HepG2 (cell line): ENCODE results near the gene PCBP1. TPM values are rescaled to one million over a fixed set of nuclear protein-coding genes. Genes with fewer than 3 reads are reported as not detected.

Experiments used
- GABPA ChIP-seq, 2 experiments: IDR thresholded peaks; 2 replicates each; pipeline ENCODE4 v1.6.1; 2011 to 2016; ENCODE audit warnings: low read depth in 2 of 2, low read length in 1 of 2, missing biosample characterization in 1 of 2, missing genetic modification characterization in 1 of 2
- IRF2 ChIP-seq: IDR thresholded peaks from 2 replicates; pipeline ENCODE4 v1.6.1; 2018; ENCODE audit warnings: missing genetic modification reagents, missing compliant biosample characterization
- POGZ ChIP-seq: sonication (generic); formaldehyde crosslinking; IDR thresholded peaks from 2 replicates; pipeline ENCODE4 v1.4.0; 2020; ENCODE audit warnings: mild to moderate bottlenecking, missing genetic modification reagents
- ZBTB33 ChIP-seq: sonication (generic); formaldehyde crosslinking; IDR thresholded peaks from 2 replicates; pipeline ENCODE4 v1.4.0; 2020; ENCODE audit warnings: missing genetic modification reagents
- ZKSCAN1 ChIP-seq: fragments of 150-350 bp; IDR thresholded peaks from 2 replicates; pipeline ENCODE4 v1.6.1; 2014; ENCODE audit warnings: low read length
- ZNF264 ChIP-seq: sonication (generic); formaldehyde crosslinking; IDR thresholded peaks from 2 replicates; pipeline ENCODE4 v1.4.0; 2020; ENCODE audit warnings: missing genetic modification reagents
- ZNF614 ChIP-seq: IDR thresholded peaks from 2 replicates; pipeline ENCODE4 v1.6.1; 2018; ENCODE audit warnings: missing biosample characterization, missing genetic modification reagents, inconsistent platforms, borderline replicate concordance
- polyA plus RNA-seq, 8 experiments: library from polyadenylated mRNA; depleted of rRNA in 3 of 8; stranded (reverse) in 7 of 8; unstranded in 1 of 8; fragments of >200 nt; fragmentation: Illumina TruSeq in 4 of 8; extraction: Trizol in 4 of 8; gene quantifications; 2 replicates each; pipeline versions ENCODE4 v1.2.1 to v1.2.3, GENCODE V29; 2011 to 2016; ENCODE audit warnings: low read depth in 4 of 8, missing spikeins in 1 of 8, mixed read lengths in 1 of 8; ENCODE audit not compliant: insufficient read depth in 1 of 8
- total RNA-seq, 5 experiments: library from RNA; depleted of rRNA; stranded (reverse); fragments of >200 nt; fragmentation: Illumina TruSeq; extraction: Trizol; gene quantifications; 2 replicates each; pipeline ENCODE4 v1.2.3, GENCODE V29; 2016; ENCODE audit warnings: low read depth in 1 of 5
- TF ChIP-seq, protein P1 (sequence below): sonication (generic); formaldehyde crosslinking; IDR thresholded peaks from 2 replicates; pipeline ENCODE4 v1.5.1; 2020; ENCODE audit warnings: mild to moderate bottlenecking, missing genetic modification reagents, moderate library complexity
- TF ChIP-seq, protein P2 (sequence below): sonication (generic); formaldehyde crosslinking; IDR thresholded peaks from 2 replicates; pipeline ENCODE4 v1.8.0; 2022; ENCODE audit warnings: mild to moderate bottlenecking, missing genetic modification reagents; ENCODE audit not compliant: insufficient replicate concordance

Gene PCBP1
- total and polyA plus RNA-seq, 2 of the 13 experiments (the other 11 are each of a cell fraction or from before 2014, with no cell fraction given): 32.0 to 137 TPM

GRCh38 chr2:70070542-70071268 lies 16.6 kb upstream of the PCBP1 start (continued):
- TF ChIP-seq, protein P1, sequence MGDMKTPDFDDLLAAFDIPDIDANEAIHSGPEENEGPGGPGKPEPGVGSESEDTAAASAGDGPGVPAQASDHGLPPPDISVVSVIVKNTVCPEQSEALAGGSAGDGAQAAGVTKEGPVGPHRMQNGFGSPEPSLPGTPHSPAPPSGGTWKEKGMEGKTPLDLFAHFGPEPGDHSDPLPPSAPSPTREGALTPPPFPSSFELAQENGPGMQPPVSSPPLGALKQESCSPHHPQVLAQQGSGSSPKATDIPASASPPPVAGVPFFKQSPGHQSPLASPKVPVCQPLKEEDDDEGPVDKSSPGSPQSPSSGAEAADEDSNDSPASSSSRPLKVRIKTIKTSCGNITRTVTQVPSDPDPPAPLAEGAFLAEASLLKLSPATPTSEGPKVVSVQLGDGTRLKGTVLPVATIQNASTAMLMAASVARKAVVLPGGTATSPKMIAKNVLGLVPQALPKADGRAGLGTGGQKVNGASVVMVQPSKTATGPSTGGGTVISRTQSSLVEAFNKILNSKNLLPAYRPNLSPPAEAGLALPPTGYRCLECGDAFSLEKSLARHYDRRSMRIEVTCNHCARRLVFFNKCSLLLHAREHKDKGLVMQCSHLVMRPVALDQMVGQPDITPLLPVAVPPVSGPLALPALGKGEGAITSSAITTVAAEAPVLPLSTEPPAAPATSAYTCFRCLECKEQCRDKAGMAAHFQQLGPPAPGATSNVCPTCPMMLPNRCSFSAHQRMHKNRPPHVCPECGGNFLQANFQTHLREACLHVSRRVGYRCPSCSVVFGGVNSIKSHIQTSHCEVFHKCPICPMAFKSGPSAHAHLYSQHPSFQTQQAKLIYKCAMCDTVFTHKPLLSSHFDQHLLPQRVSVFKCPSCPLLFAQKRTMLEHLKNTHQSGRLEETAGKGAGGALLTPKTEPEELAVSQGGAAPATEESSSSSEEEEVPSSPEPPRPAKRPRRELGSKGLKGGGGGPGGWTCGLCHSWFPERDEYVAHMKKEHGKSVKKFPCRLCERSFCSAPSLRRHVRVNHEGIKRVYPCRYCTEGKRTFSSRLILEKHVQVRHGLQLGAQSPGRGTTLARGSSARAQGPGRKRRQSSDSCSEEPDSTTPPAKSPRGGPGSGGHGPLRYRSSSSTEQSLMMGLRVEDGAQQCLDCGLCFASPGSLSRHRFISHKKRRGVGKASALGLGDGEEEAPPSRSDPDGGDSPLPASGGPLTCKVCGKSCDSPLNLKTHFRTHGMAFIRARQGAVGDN (CRISPR knock-in tag): no peak; the same call in 1 of the 2 replicates
- TF ChIP-seq IRF2: peak; percentile 48; the same call in 1 of the 2 replicates
- TF ChIP-seq ZNF614 (CRISPR knock-in tag): 0 out of 2 replicates have a peak, but pooled peaks have one; percentile 27
- TF ChIP-seq, protein P2, sequence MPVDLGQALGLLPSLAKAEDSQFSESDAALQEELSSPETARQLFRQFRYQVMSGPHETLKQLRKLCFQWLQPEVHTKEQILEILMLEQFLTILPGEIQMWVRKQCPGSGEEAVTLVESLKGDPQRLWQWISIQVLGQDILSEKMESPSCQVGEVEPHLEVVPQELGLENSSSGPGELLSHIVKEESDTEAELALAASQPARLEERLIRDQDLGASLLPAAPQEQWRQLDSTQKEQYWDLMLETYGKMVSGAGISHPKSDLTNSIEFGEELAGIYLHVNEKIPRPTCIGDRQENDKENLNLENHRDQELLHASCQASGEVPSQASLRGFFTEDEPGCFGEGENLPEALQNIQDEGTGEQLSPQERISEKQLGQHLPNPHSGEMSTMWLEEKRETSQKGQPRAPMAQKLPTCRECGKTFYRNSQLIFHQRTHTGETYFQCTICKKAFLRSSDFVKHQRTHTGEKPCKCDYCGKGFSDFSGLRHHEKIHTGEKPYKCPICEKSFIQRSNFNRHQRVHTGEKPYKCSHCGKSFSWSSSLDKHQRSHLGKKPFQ (CRISPR knock-in tag): no peak
- peak; percentile 69 for TF ChIP-seq ZBTB33 (CRISPR knock-in tag)
- no peak for TF ChIP-seq GABPA (IDR thresholded peaks at IDR 0.05; ENCODE audit: low read depth, low read length)
- TF ChIP-seq GABPA (CRISPR knock-in tag; IDR thresholded peaks at IDR 0.05; ENCODE audit: low read depth): peak; percentile 18; the same call in 1 of the 2 replicates
- peak; percentile 46; the same call in 1 of the 2 replicates for TF ChIP-seq POGZ
- peak; percentile 37; the same call in 1 of the 2 replicates for TF ChIP-seq ZNF264 (CRISPR knock-in tag)
- TF ChIP-seq ZKSCAN1: no peak
